HG02938 (cell line): ENCODE results near the gene FFAR4.
"Not testable (repeated sequence)": the region's sequence is repeated elsewhere in the genome, so short reads cannot be mapped to it uniquely, and the experiment has no call there.

Source experiments
- ATAC-seq: cut with Tn5 transposase; IDR thresholded peaks from one replicate; pipeline ENCODE4 v1.9.1; 2021; ENCODE audit warnings: mild to moderate bottlenecking, moderate library complexity; ENCODE audit not compliant: unreplicated experiment

Gene FFAR4

GRCh38 chr10:93566435-93567276, at the start of gene FFAR4:
FFAR4 (plus strand) TSS chr10:93566665; CDS start chr10:93566721, 56 bp downstream.
- ATAC-seq = no peak

GRCh38 chr10:93518531-93518930, 47.9 kb upstream of the FFAR4 start:
- no peak for ATAC-seq

GRCh38 chr10:93535293-93535692, 31.2 kb upstream of the FFAR4 start:
- no peak for ATAC-seq

GRCh38 chr10:93540871-93541270, 25.6 kb upstream of the FFAR4 start:
- ATAC-seq = not testable (repeated sequence)

GRCh38 chr10:93541402-93542357, 24.8 kb upstream of the FFAR4 start:
- no peak for ATAC-seq

GRCh38 chr10:93542358-93542791, 24.1 kb upstream of the FFAR4 start:
- no peak for ATAC-seq

GRCh38 chr10:93546995-93547394, 19.5 kb upstream of the FFAR4 start:
- not testable (repeated sequence) for ATAC-seq

- ATAC-seq = no peak
Observed at GRCh38 chr10:93547522-93547921, 18.9 kb upstream of the FFAR4 start.

- ATAC-seq = no peak
Observed at GRCh38 chr10:93548376-93549071, 17.9 kb upstream of the FFAR4 start.

GRCh38 chr10:93550606-93551005, 15.9 kb upstream of the FFAR4 start:
- no peak for ATAC-seq

GRCh38 chr10:93552780-93553179, 13.7 kb upstream of the FFAR4 start:
- no peak for ATAC-seq

- ATAC-seq = no peak
Observed at GRCh38 chr10:93553482-93554315, 12.8 kb upstream of the FFAR4 start.

GRCh38 chr10:93554316-93554663, 12.2 kb upstream of the FFAR4 start:
- no peak for ATAC-seq

- ATAC-seq = peak; percentile 72
Observed at GRCh38 chr10:93554760-93555432, 11.6 kb upstream of the FFAR4 start.

GRCh38 chr10:93559490-93559889, 7.0 kb upstream of the FFAR4 start:
- no peak for ATAC-seq

- ATAC-seq = no peak
Observed at GRCh38 chr10:93560541-93560940, 5.9 kb upstream of the FFAR4 start.

GRCh38 chr10:93565446-93565845, 1.0 kb upstream of the FFAR4 start:
- no peak for ATAC-seq

- no peak for ATAC-seq
Observed at GRCh38 chr10:93567277-93568104, 1.0 kb downstream of the FFAR4 start.

- no peak for ATAC-seq
Observed at GRCh38 chr10:93568105-93568390, 1.6 kb downstream of the FFAR4 start.
